ENCODE measurements around the gene TELO2.

GRCh38 chr16:1466968-1467521 is 26.1 kb upstream of the TELO2 start:
- TF ChIP-seq, protein P1, sequence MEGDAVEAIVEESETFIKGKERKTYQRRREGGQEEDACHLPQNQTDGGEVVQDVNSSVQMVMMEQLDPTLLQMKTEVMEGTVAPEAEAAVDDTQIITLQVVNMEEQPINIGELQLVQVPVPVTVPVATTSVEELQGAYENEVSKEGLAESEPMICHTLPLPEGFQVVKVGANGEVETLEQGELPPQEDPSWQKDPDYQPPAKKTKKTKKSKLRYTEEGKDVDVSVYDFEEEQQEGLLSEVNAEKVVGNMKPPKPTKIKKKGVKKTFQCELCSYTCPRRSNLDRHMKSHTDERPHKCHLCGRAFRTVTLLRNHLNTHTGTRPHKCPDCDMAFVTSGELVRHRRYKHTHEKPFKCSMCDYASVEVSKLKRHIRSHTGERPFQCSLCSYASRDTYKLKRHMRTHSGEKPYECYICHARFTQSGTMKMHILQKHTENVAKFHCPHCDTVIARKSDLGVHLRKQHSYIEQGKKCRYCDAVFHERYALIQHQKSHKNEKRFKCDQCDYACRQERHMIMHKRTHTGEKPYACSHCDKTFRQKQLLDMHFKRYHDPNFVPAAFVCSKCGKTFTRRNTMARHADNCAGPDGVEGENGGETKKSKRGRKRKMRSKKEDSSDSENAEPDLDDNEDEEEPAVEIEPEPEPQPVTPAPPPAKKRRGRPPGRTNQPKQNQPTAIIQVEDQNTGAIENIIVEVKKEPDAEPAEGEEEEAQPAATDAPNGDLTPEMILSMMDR (IDR thresholded peaks at IDR 0.05; ENCODE audit: low read depth, low read length, poor library complexity, severe bottlenecking) = no peak
- TF ChIP-seq EZH2phosphoT487 (IDR thresholded peaks at IDR 0.05; ENCODE audit: borderline replicate concordance, low read length) = no peak
